Smooth muscle cell (in vitro differentiated cells): ENCODE data around the gene UIMC1. TPM values are rescaled to one million over a fixed set of nuclear protein-coding genes. Genes with fewer than 3 reads are reported as not detected.

ENCODE experiments used
- DNase-seq: peaks from one replicate; lab custom pipeline; 2025; ENCODE audit not compliant: unreplicated experiment; lab: John Stamatoyannopoulos, UW
- H2AFZ ChIP-seq: fragments of 200-600 bp; sonication (generic); 2 replicates; pipeline ENCODE4 v1.6.0; 2016; ENCODE audit warnings: antibody characterized with exemption, low read depth, mild to moderate bottlenecking
- H3F3A ChIP-seq: fragments of 200-600 bp; sonication (generic); 2 replicates; pipeline ENCODE4 v1.6.0; 2017; ENCODE audit warnings: antibody characterized with exemption, low read depth
- H3K27ac ChIP-seq: fragments of 200-600 bp; sonication (generic); 2 replicates; pipeline ENCODE4 v1.5.1; 2016; ENCODE audit warnings: low read depth, mild to moderate bottlenecking
- H3K27me3 ChIP-seq: fragments of 200-600 bp; sonication (generic); 2 replicates; pipeline ENCODE4 v1.6.1; 2016; ENCODE audit warnings: low read depth, mild to moderate bottlenecking
- H3K36me3 ChIP-seq: fragments of 200-600 bp; sonication (generic); 2 replicates; pipeline ENCODE4 v1.5.1; 2016; ENCODE audit warnings: low read depth
- H3K4me1 ChIP-seq: fragments of 200-600 bp; sonication (generic); 2 replicates; pipeline ENCODE4 v1.5.1; 2016; ENCODE audit warnings: low read depth
- H3K4me2 ChIP-seq: fragments of 200-600 bp; sonication (generic); 2 replicates; pipeline ENCODE4 v1.6.0; 2016; ENCODE audit warnings: mild to moderate bottlenecking
- H3K4me3 ChIP-seq: fragments of 200-600 bp; sonication (generic); 2 replicates; pipeline ENCODE4 v1.5.1; 2016; ENCODE audit warnings: mild to moderate bottlenecking
- H3K79me2 ChIP-seq: fragments of 200-600 bp; sonication (generic); 2 replicates; pipeline ENCODE4 v1.6.0; 2016; ENCODE audit warnings: low read depth, mild to moderate bottlenecking
- H3K9ac ChIP-seq: fragments of 200-600 bp; sonication (generic); 2 replicates; pipeline ENCODE4 v1.6.0; 2016; ENCODE audit warnings: low read depth
- H3K9me3 ChIP-seq: fragments of 200-600 bp; sonication (generic); replicated peaks from 2 replicates; pipeline ENCODE4 v1.5.1; 2016; ENCODE audit warnings: low read depth
- H4K20me1 ChIP-seq: fragments of 200-600 bp; sonication (generic); 2 replicates; pipeline ENCODE4 v1.6.0; 2016; ENCODE audit warnings: low read depth
- CTCF ChIP-seq: fragments of 200-600 bp; sonication (generic); IDR thresholded peaks from 2 replicates; pipeline ENCODE4 v1.5.1; 2017; ENCODE audit warnings: borderline replicate concordance, mild to moderate bottlenecking, antibody characterized with exemption; ENCODE audit not compliant: insufficient read depth, poor library complexity, severe bottlenecking
- WGBS: methylation state at CpG from one replicate; pipeline ENCODE4 v1.1.7; 2016; ENCODE audit warnings: low lambda C conversion rate; 5-methylcytosine and 5-hydroxymethylcytosine counted together
- polyA plus RNA-seq: library from polyadenylated mRNA; unstranded; fragments of >200 nt; fragmentation: Nextera tagmentation; extraction: Ambion mirVana; gene quantifications from 2 replicates; pipeline ENCODE4 v1.2.1, GENCODE V29; 2016
- total RNA-seq: library from RNA; depleted of rRNA; stranded (reverse); fragments of >200 nt; gene quantifications from 2 replicates; pipeline ENCODE4 v1.2.3, GENCODE V29; 2014

Gene UIMC1
- total and polyA plus RNA-seq, 2 experiments from 2014 or later: 12.1 to 19.9 TPM

GRCh38 chr5:176886336-176887251 lies 120.0 kb downstream of the UIMC1 start:
- Histone ChIP-seq H3K9me3 (no peaks in the 10 kb centered on the region), H3K27me3 (no peaks in the 10 kb centered on the region), H3K36me3 (no peaks in the 10 kb centered on the region), H3K4me3 (no peak overlapping the region), H2AFZ (no peak overlapping the region), H3K9ac (no peak overlapping the region), H3K4me1 (no peaks in the 10 kb centered on the region), H3K27ac (no peak overlapping the region), H3K79me2 (no peaks in the 10 kb centered on the region), H3K4me2 (no peak overlapping the region), H3F3A (no peaks in the 10 kb centered on the region), H4K20me1 (no peaks in the 10 kb centered on the region)
- 92% methylated on average over 13 of the region's 13 CpGs for WGBS
- no peak for DNase-seq
- TF ChIP-seq CTCF: no peak

- Histone ChIP-seq H3K9ac (no peak overlapping the region), H3K4me2 (no peak overlapping the region), H3K79me2 (no peaks in the 10 kb centered on the region), H3K4me3 (no peak overlapping the region), H3K27ac (no peak overlapping the region), H3K27me3 (no peaks in the 10 kb centered on the region), H3F3A (no peaks in the 10 kb centered on the region), H4K20me1 (no peaks in the 10 kb centered on the region), H2AFZ (no peak overlapping the region), H3K4me1 (no peaks in the 10 kb centered on the region), H3K36me3 (no peaks in the 10 kb centered on the region), H3K9me3 (no peaks in the 10 kb centered on the region)
- DNase-seq: no peak
- no peak for TF ChIP-seq CTCF
- 51% methylated on average over 4 of the region's 4 CpGs for WGBS
Measured at GRCh38 chr5:176884571-176884890, 122.0 kb downstream of the UIMC1 start.

- no peaks in the 10 kb centered on the region for H3K27me3 ChIP-seq
- no peak overlapping the region for H2AFZ ChIP-seq
- H3K79me2 ChIP-seq: no peaks in the 10 kb centered on the region
- DNase-seq: no peak
- no peak for TF ChIP-seq CTCF
- H3K4me3 ChIP-seq: no peak overlapping the region
- H3K9ac ChIP-seq: no peak overlapping the region
- no peaks in the 10 kb centered on the region for H3F3A ChIP-seq
- no peaks in the 10 kb centered on the region for H4K20me1 ChIP-seq
- no peak overlapping the region for H3K27ac ChIP-seq
- 94% methylated on average over 17 of the region's 17 CpGs for WGBS
- H3K4me2 ChIP-seq: no peak overlapping the region
- H3K36me3 ChIP-seq: no peaks in the 10 kb centered on the region
- H3K9me3 ChIP-seq: no peaks in the 10 kb centered on the region
- no peaks in the 10 kb centered on the region for H3K4me1 ChIP-seq
Measured at GRCh38 chr5:176883700-176884570, 122.6 kb downstream of the UIMC1 start.
